ENCODE data around the gene BST2. TPM values are rescaled to one million over a fixed set of nuclear protein-coding genes. Genes with fewer than 3 reads are reported as not detected.

BST2 gene
- total RNA-seq, 2 donors from 2014 or later: 50.8 to 147 TPM

DNA sequence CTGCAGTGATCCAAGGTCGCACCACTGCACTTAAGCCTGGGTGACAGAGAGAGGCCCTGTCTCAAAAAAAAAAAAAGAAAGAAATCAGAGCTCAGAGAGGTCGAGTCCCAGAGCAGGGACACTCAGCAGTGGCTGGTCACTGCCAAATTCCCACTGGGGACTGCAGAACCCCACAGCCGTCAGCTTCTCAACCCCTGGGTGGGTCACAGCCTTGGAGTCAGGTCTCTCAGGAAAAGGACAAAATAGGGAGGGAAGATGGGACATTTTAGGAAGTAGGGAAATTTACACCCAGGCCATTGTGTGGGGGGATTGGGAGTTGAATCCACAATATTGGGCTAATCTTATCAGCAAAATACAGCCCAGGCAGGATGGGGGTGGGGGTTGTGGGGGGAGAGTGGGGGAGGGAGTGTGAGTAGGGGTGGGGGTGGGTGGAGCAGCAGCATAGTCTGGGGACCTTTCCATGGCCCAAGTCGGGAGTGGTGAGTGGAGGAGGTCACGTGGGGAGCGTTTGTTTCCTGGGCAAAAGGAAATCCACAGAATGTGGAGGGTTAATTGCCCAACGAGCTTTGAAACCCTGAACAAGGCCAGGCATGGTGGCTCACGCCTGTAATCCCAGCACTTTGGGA lies 6.4 kb downstream of the BST2 start:
- 73% methylated on average over 6 to 8 of the region's 8 CpGs for WGBS, 2 experiments (ENCODE audit: insufficient coverage in 1 of 2, insufficient read length in 1 of 2)
- Mint-ChIP-seq H3K36me3 (ENCODE audit: low read depth) (peaks cover 5% of the 10 kb centered on the region), H3K4me1 (peaks cover 5% of the 10 kb centered on the region), H3K4me3 (no peak overlapping the region), H3K9me3 (no peaks in the 10 kb centered on the region), H3K27me3 (ENCODE audit: insufficient read depth) (no peaks in the 10 kb centered on the region), H3K27ac (peak overlapping the region; percentile 95)
- DNase-seq: no peak
- H3K9ac ChIP-seq (ENCODE audit: extremely low read depth, low read length, poor library complexity, severe bottlenecking): peak overlapping the region; percentile 66
- no peak for TF ChIP-seq CTCF (conservative IDR thresholded peaks at IDR 0.05)
- H3K9me3 ChIP-seq (ENCODE audit: control insufficient read depth, low read length): no peaks in the 10 kb centered on the region
- H3K36me3 ChIP-seq (ENCODE audit: control insufficient read depth, insufficient read depth, low read length): peaks cover 28% of the 10 kb centered on the region
- peaks cover 7% of the 10 kb centered on the region for H3K4me1 ChIP-seq (ENCODE audit: control insufficient read depth, insufficient read depth, low read length)
- no peak overlapping the region for H3K27ac ChIP-seq (ENCODE audit: low read depth, low read length)
- no peaks in the 10 kb centered on the region for H3K27me3 ChIP-seq (ENCODE audit: control insufficient read depth, insufficient read depth, low read length, poor library complexity, severe bottlenecking)
- no peak overlapping the region for H3K4me3 ChIP-seq (ENCODE audit: low read length)

DNA sequence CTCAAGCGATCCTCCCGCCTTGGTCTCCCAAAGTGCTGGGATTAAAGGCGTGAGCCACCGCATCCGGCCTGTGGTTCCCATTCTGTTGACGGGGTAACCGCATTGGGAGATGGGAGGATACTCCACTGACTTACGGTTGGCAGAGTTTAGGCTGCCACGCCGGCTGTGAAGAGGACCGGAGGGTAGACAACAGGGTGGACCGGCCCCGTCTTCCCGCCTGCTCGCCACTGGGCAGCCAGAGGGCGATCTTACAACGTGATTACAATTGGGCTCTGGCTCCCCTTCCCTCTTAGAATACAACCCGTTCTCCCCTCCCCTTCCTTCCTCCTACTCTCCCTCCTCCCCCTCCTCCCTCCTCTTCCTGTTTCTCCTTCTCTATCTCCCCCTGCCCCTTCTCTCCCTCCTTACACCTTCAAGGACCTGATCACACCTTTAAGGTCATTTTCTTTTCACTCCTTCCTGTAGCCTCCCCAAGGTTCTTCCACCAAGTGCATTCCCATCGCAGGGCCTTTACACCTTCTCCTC lies 10.5 kb downstream of the BST2 start:
- 27 to 54% methylated on average over 8 to 19 of the region's 19 CpGs for WGBS, 2 experiments (ENCODE audit: insufficient coverage in 1 of 2, insufficient read length in 1 of 2)
- Mint-ChIP-seq H3K27ac (peak overlapping the region; percentile 70), H3K36me3 (ENCODE audit: low read depth) (no peaks in the 10 kb centered on the region), H3K27me3 (ENCODE audit: insufficient read depth) (peaks cover 7% of the 10 kb centered on the region), H3K4me1 (peaks cover 8% of the 10 kb centered on the region), H3K9me3 (peaks cover 2% of the 10 kb centered on the region), H3K4me3 (no peak overlapping the region)
- TF ChIP-seq CTCF (conservative IDR thresholded peaks at IDR 0.05): peak; percentile 85
- Histone ChIP-seq H3K9ac (ENCODE audit: extremely low read depth, low read length, poor library complexity, severe bottlenecking) (no peak overlapping the region), H3K4me3 (ENCODE audit: low read length) (no peak overlapping the region), H3K27ac (ENCODE audit: low read depth, low read length) (peak overlapping the region; percentile 49), H3K27me3 (ENCODE audit: control insufficient read depth, insufficient read depth, low read length, poor library complexity, severe bottlenecking) (no peaks in the 10 kb centered on the region), H3K9me3 (ENCODE audit: control insufficient read depth, low read length) (peaks cover 1% of the 10 kb centered on the region), H3K4me1 (ENCODE audit: control insufficient read depth, insufficient read depth, low read length) (no peaks in the 10 kb centered on the region), H3K36me3 (ENCODE audit: control insufficient read depth, insufficient read depth, low read length) (peaks cover 8% of the 10 kb centered on the region)
- peak; percentile 89 for DNase-seq

DNA sequence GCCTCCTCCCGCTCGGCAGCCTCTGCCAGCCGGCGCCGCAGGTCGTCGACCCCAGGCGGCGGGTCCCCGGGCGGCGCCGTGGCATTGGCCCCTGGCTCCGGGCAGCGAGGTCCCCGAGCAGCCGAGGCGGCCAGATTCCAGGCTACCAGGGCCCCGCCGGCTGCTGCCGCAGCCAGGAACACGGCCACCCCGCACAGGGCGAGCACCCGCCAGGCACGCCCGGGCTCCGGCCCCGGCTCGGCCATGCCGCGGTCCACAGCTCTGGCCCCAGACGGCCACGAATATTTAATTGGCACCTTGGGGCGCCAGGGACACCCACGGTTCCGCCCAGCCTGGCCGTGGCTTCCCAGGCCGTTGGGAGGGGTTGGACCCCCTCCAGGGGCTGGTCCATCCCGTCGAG lies 11.5 kb downstream of the BST2 start, which contains the start of gene CCDC194:
TSS of gene CCDC194 (minus strand) at position 283 of the 400 bp plus-strand sequence. CDS start at position 245, 38 bp downstream.
- H3K4me3 Mint-ChIP-seq: no peak within 1 kb of the TSS
- H3K27ac ChIP-seq (ENCODE audit: low read depth, low read length): no peak within 1 kb of the TSS
- no peak within 1 kb of the TSS for H3K4me3 ChIP-seq (ENCODE audit: low read length)
- H3K4me1 Mint-ChIP-seq: peaks cover 8% of the 10 kb centered on the region
- DNase-seq: no peak
- WGBS, 2 experiments (ENCODE audit: insufficient coverage in 1 of 2, insufficient read length in 1 of 2): 94% methylated on average over 27 to 41 of the region's 41 CpGs
- H3K36me3 Mint-ChIP-seq (ENCODE audit: low read depth): no peaks in the 10 kb centered on the region
- peaks cover 12% of the 10 kb centered on the region for H3K9me3 ChIP-seq (ENCODE audit: control insufficient read depth, low read length)
- peaks cover 10% of the 10 kb centered on the region for H3K9me3 Mint-ChIP-seq
- no peak within 1 kb of the TSS for H3K9ac ChIP-seq (ENCODE audit: extremely low read depth, low read length, poor library complexity, severe bottlenecking)
- no peak for TF ChIP-seq CTCF (conservative IDR thresholded peaks at IDR 0.05)
- peaks cover 17% of the 10 kb centered on the region for H3K27me3 Mint-ChIP-seq (ENCODE audit: insufficient read depth)
- H3K4me1 ChIP-seq (ENCODE audit: control insufficient read depth, insufficient read depth, low read length): no peaks in the 10 kb centered on the region
- no peaks in the 10 kb centered on the region for H3K27me3 ChIP-seq (ENCODE audit: control insufficient read depth, insufficient read depth, low read length, poor library complexity, severe bottlenecking)
- peaks cover 8% of the 10 kb centered on the region for H3K36me3 ChIP-seq (ENCODE audit: control insufficient read depth, insufficient read depth, low read length)
- H3K27ac Mint-ChIP-seq: no peak within 1 kb of the TSS

Data from endodermal cell (in vitro differentiated cells).